ENCODE data around the gene SEMA6D. TPM values are rescaled to one million over a fixed set of nuclear protein-coding genes. Genes with fewer than 3 reads are reported as not detected.

The SEMA6D gene
- total and polyA plus RNA-seq, 2 donors (not counting 3 experiments of a cell fraction or from before 2014, with no cell fraction given), result 16.3 to 22.5 TPM

- Histone ChIP-seq H3K4me2 (ENCODE audit: insufficient read depth, low read length) (no peak overlapping the region), H3K4me1 (ENCODE audit: control insufficient read depth, extremely low read depth, insufficient read depth, low read length) (no peaks in the 10 kb centered on the region), H3K27ac (ENCODE audit: insufficient read depth, low read depth, low read length) (no peak overlapping the region), H3K27me3 (ENCODE audit: control insufficient read depth in 2 of 2, insufficient read depth in 2 of 2, low read length in 2 of 2) (no peaks in the 10 kb centered on the region), H3K4me3 (replicated peaks in 1 of 3; ENCODE audit: insufficient read depth in 1 of 3, low read depth in 1 of 3, low read length in 3 of 3) (no peak overlapping the region), H2AFZ (ENCODE audit: low read depth, low read length) (no peak overlapping the region), H3K9me3 (replicated peaks; ENCODE audit: control insufficient read depth, insufficient read depth, low read length) (no peaks in the 10 kb centered on the region), H4K20me1 (replicated peaks; ENCODE audit: control insufficient read depth, extremely low read depth, insufficient read depth, low read length) (no peaks in the 10 kb centered on the region), H3K36me3 (ENCODE audit: control insufficient read depth in 2 of 2, extremely low read depth in 1 of 2, insufficient read depth in 2 of 2, low read length in 2 of 2) (peaks cover 13 to 29% of the 10 kb centered on the region in 2 experiments), H3K9me1 (replicated peaks; ENCODE audit: control insufficient read depth, extremely low read depth, insufficient read depth, low read length) (no peaks in the 10 kb centered on the region), H3K9ac (replicated peaks; ENCODE audit: extremely low read depth, insufficient read depth, low read length) (no peak overlapping the region), H3K79me2 (ENCODE audit: control insufficient read depth, insufficient read depth, low read length) (no peaks in the 10 kb centered on the region)
- FAIRE-seq (no peak), DNase-seq (ENCODE audit: low read depth, low spot score) (no peak)
- TF ChIP-seq POLR2AphosphoS5 (IDR thresholded peaks at IDR 0.05; ENCODE audit: insufficient read depth, low read depth, low read length) (no peak), MYC (IDR thresholded peaks at IDR 0.05; ENCODE audit: low read depth, low read length) (no peak), JUN (IDR thresholded peaks at IDR 0.05; ENCODE audit: borderline replicate concordance, insufficient read depth, insufficient read length, low read depth) (no peak), GATA2 (IDR thresholded peaks at IDR 0.05; ENCODE audit: insufficient read depth, insufficient read length, low read depth, low read length) (no peak), FOS (IDR thresholded peaks at IDR 0.05; ENCODE audit: borderline replicate concordance, insufficient read depth, low read length) (no peak), POLR2A (IDR thresholded peaks at IDR 0.05; ENCODE audit: low read depth, low read length) (no peak), EZH2 (IDR thresholded peaks at IDR 0.05; ENCODE audit: borderline replicate concordance, low read depth, low read length, severe bottlenecking) (no peak)
- TF ChIP-seq, protein P1, sequence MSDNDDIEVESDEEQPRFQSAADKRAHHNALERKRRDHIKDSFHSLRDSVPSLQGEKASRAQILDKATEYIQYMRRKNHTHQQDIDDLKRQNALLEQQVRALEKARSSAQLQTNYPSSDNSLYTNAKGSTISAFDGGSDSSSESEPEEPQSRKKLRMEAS (IDR thresholded peaks at IDR 0.05; ENCODE audit: insufficient read depth, insufficient read length), result no peak
- TF ChIP-seq, protein P2, sequence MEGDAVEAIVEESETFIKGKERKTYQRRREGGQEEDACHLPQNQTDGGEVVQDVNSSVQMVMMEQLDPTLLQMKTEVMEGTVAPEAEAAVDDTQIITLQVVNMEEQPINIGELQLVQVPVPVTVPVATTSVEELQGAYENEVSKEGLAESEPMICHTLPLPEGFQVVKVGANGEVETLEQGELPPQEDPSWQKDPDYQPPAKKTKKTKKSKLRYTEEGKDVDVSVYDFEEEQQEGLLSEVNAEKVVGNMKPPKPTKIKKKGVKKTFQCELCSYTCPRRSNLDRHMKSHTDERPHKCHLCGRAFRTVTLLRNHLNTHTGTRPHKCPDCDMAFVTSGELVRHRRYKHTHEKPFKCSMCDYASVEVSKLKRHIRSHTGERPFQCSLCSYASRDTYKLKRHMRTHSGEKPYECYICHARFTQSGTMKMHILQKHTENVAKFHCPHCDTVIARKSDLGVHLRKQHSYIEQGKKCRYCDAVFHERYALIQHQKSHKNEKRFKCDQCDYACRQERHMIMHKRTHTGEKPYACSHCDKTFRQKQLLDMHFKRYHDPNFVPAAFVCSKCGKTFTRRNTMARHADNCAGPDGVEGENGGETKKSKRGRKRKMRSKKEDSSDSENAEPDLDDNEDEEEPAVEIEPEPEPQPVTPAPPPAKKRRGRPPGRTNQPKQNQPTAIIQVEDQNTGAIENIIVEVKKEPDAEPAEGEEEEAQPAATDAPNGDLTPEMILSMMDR (IDR thresholded peaks at IDR 0.05; ENCODE audit: extremely low read depth in 1 of 2, insufficient read depth in 1 of 2, low read depth in 1 of 2, low read length in 2 of 2), result no peak
- BruUV-seq (replicated peaks), result no TSS peak
- intact Hi-C loops (cut with micrococcal nuclease), result no loop called here
- dilution Hi-C loops (cut with MboI; ENCODE audit: extremely low pct_ligation_motif_present, low sequenced_read_pairs), result no loop called here
- CTCF ChIA-PET, result no interaction called here
- POLR2A ChIA-PET, result no interaction called here
Observed at GRCh38 chr15:47768735-47769134, 51.4 kb downstream of the SEMA6D start.

Data from endothelial cell of umbilical vein (primary cell).